NB4 (cell line): ENCODE measurements around the gene AFF3.

Source experiments
- CTCF ChIP-seq: IDR thresholded peaks from one replicate; pipeline ENCODE4 v1.5.1; 2012; ENCODE audit warnings: low read depth, low read length
- MAX ChIP-seq: IDR thresholded peaks from 2 replicates; pipeline ENCODE4 v1.6.1; 2011; ENCODE audit warnings: low read depth, low read length
- POLR2A ChIP-seq: IDR thresholded peaks from 2 replicates; pipeline ENCODE4 v1.6.1; 2011; ENCODE audit warnings: mild to moderate bottlenecking; ENCODE audit not compliant: insufficient read length; ENCODE audit errors: extremely low read depth

DNA sequence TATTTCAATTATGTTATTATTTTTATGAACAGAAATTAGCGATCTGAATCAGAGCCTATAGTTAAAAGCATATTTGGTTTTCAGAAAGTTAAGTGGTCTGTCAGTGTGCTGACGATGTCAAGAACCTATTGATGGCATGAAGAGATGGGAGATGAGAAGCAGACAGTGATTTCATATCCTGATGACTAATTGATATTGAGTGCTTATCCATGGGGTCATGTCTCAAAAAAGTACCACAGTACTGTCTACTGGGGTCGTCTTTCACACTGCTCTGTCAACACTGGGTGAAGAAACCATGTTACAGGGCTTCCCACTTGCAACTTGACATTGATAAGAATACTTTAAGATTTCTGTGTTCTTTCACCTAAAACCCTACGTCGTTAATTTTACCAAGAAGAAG lies 297.1 kb downstream of the AFF3 start:
- TF ChIP-seq CTCF (no peak), POLR2A (no peak), MAX (no peak)
